Measurements from ENCODE around the gene ACVRL1. TPM values are rescaled to one million over a fixed set of nuclear protein-coding genes. Genes with fewer than 3 reads are reported as not detected.

Gene ACVRL1
- polyA plus RNA-seq, 1 donor (not counting 4 experiments of a cell fraction or from before 2014, with no cell fraction given): not detected

- Histone ChIP-seq H3K9me3 (ENCODE audit: control insufficient read depth, low read depth, low read length) (no peaks in the 10 kb centered on the region), H3K9ac (ENCODE audit: control insufficient read depth, extremely low read depth, insufficient read depth, low read length) (no peak overlapping the region), H3K27ac (ENCODE audit: control insufficient read depth, insufficient read depth, low read length) (no peak overlapping the region), H3K27me3 (ENCODE audit: control insufficient read depth, extremely low read depth, insufficient read depth, low read length) (peaks cover 73% of the 10 kb centered on the region), H3K36me3 (ENCODE audit: control insufficient read depth in 2 of 2, extremely low read depth in 1 of 2, insufficient read depth in 2 of 2, low read length in 2 of 2) (no peaks in the 10 kb centered on the region), H4K20me1 (ENCODE audit: control insufficient read depth, extremely low read depth, insufficient read depth, low read length) (no peaks in the 10 kb centered on the region), H3K4me1 (ENCODE audit: control insufficient read depth, extremely low read depth, insufficient read depth, low read length) (no peaks in the 10 kb centered on the region), H3K9me1 (ENCODE audit: control insufficient read depth, extremely low read depth, insufficient read depth, low read length) (no peaks in the 10 kb centered on the region), H3K4me2 (ENCODE audit: control insufficient read depth, extremely low read depth, insufficient read depth, low read depth, low read length) (no peak overlapping the region), H2AFZ (ENCODE audit: control insufficient read depth, low read length) (no peak overlapping the region), H3K79me2 (ENCODE audit: control insufficient read depth, insufficient read depth, low read length) (no peaks in the 10 kb centered on the region), H3K4me3 (ENCODE audit: control insufficient read depth in 2 of 3, extremely low read depth in 1 of 3, insufficient read depth in 2 of 3, low read depth in 1 of 3, low read length in 3 of 3) (no peak overlapping the region)
- DNase-seq (ENCODE audit: low read depth, low spot score): no peak
- no peak for FAIRE-seq
- dilution Hi-C loops (cut with MboI; ENCODE audit: extremely low pct_ligation_motif_present, low sequenced_read_pairs): no loop called here
- TF ChIP-seq EZH2 (IDR thresholded peaks at IDR 0.05; ENCODE audit: low read length): no peak
- TF ChIP-seq, protein P1, sequence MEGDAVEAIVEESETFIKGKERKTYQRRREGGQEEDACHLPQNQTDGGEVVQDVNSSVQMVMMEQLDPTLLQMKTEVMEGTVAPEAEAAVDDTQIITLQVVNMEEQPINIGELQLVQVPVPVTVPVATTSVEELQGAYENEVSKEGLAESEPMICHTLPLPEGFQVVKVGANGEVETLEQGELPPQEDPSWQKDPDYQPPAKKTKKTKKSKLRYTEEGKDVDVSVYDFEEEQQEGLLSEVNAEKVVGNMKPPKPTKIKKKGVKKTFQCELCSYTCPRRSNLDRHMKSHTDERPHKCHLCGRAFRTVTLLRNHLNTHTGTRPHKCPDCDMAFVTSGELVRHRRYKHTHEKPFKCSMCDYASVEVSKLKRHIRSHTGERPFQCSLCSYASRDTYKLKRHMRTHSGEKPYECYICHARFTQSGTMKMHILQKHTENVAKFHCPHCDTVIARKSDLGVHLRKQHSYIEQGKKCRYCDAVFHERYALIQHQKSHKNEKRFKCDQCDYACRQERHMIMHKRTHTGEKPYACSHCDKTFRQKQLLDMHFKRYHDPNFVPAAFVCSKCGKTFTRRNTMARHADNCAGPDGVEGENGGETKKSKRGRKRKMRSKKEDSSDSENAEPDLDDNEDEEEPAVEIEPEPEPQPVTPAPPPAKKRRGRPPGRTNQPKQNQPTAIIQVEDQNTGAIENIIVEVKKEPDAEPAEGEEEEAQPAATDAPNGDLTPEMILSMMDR (optimal IDR thresholded peaks at IDR 0.05 in 1 of 3, IDR thresholded peaks at IDR 0.05 in 1 of 3, conservative IDR thresholded peaks at IDR 0.05 in 1 of 3; ENCODE audit: extremely low read depth in 1 of 3, insufficient read depth in 2 of 3, low read length in 3 of 3): no peak
Observed at GRCh38 chr12:51865757-51866270, 41.5 kb upstream of the ACVRL1 start.

- no peak for FAIRE-seq
- dilution Hi-C loops (cut with MboI; ENCODE audit: extremely low pct_ligation_motif_present, low sequenced_read_pairs): no loop called here
Observed at GRCh38 chr12:51866324-51866723, 41.0 kb upstream of the ACVRL1 start.

More at GRCh38 chr12:51866324-51866723, 41.0 kb upstream of the ACVRL1 start:
- H3K79me2 ChIP-seq (ENCODE audit: control insufficient read depth, insufficient read depth, low read length): no peaks in the 10 kb centered on the region
- peaks cover 78% of the 10 kb centered on the region for H3K27me3 ChIP-seq (ENCODE audit: control insufficient read depth, extremely low read depth, insufficient read depth, low read length)
- DNase-seq (ENCODE audit: low read depth, low spot score): no peak
- H3K9me1 ChIP-seq (ENCODE audit: control insufficient read depth, extremely low read depth, insufficient read depth, low read length): no peaks in the 10 kb centered on the region
- no peak overlapping the region for H3K4me2 ChIP-seq (ENCODE audit: control insufficient read depth, extremely low read depth, insufficient read depth, low read depth, low read length)
- no peak for TF ChIP-seq EZH2 (IDR thresholded peaks at IDR 0.05; ENCODE audit: low read length)
- TF ChIP-seq, protein P1 (optimal IDR thresholded peaks at IDR 0.05 in 1 of 3, IDR thresholded peaks at IDR 0.05 in 1 of 3, conservative IDR thresholded peaks at IDR 0.05 in 1 of 3; ENCODE audit: extremely low read depth in 1 of 3, insufficient read depth in 2 of 3, low read length in 3 of 3): no peak
- H3K27ac ChIP-seq (ENCODE audit: control insufficient read depth, insufficient read depth, low read length): no peak overlapping the region
- H2AFZ ChIP-seq (ENCODE audit: control insufficient read depth, low read length): no peak overlapping the region
- no peaks in the 10 kb centered on the region for H3K36me3 ChIP-seq (ENCODE audit: control insufficient read depth in 2 of 2, extremely low read depth in 1 of 2, insufficient read depth in 2 of 2, low read length in 2 of 2)
- no peak overlapping the region for H3K4me3 ChIP-seq (ENCODE audit: control insufficient read depth in 2 of 3, extremely low read depth in 1 of 3, insufficient read depth in 2 of 3, low read depth in 1 of 3, low read length in 3 of 3)
- no peak overlapping the region for H3K9ac ChIP-seq (ENCODE audit: control insufficient read depth, extremely low read depth, insufficient read depth, low read length)
- H3K4me1 ChIP-seq (ENCODE audit: control insufficient read depth, extremely low read depth, insufficient read depth, low read length): no peaks in the 10 kb centered on the region
- no peaks in the 10 kb centered on the region for H3K9me3 ChIP-seq (ENCODE audit: control insufficient read depth, low read depth, low read length)
- no peaks in the 10 kb centered on the region for H4K20me1 ChIP-seq (ENCODE audit: control insufficient read depth, extremely low read depth, insufficient read depth, low read length)

All from keratinocyte (primary cell).